GM10847 (cell line): ENCODE data around the gene LPP.

Experiments
- POLR2A ChIP-seq: IDR thresholded peaks from 2 replicates; pipeline ENCODE4 v1.6.1; 2011; ENCODE audit not compliant: insufficient read length; ENCODE audit errors: extremely low read depth

Gene LPP

GRCh38 chr3:188316723-188317070 is 162.7 kb downstream of the LPP start:
- no peak for TF ChIP-seq POLR2A

DNA sequence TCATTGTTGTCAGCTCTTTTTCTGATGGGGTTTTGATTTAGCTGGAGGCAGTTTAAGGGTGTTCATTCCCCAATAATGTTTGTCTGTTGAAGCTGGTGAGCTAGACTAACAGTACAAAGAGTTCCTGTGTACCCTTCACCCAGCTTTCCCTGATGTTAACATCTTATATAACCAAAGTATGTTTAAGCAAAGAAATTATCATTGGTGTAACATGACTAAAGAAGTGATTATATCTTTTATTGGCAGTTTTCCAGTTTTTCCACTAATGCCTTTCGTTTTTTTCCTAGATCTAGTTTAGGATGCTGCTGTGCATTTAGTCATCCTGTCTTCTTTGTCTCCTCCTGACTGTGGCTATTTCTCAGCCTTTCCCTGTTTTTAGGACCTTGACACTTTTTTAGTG is 165.6 kb downstream of the LPP start:
- no peak for TF ChIP-seq POLR2A

DNA sequence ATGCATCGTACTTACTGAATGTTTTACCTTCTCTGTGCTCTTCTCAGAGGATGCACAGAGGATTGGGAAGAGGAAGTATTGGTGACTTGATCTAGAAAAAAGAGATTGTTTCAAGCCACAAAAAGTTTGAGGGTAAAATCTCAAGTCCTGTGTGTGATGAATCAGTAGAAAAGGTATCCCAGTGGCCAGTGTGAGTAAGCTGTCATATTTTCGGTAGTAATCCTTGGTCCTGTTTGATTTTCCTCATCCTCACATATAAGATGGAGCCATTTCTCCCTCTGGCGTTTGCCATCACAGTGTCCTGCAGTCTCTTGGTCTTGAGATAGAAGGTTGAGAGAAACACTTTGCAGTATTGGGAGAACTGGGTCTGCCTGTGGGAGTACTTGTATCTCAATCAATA is 166.8 kb downstream of the LPP start:
- TF ChIP-seq POLR2A: no peak

GRCh38 chr3:188321258-188321657 is 167.3 kb downstream of the LPP start:
- TF ChIP-seq POLR2A: no peak

GRCh38 chr3:188322135-188322887 is 168.4 kb downstream of the LPP start:
- TF ChIP-seq POLR2A: no peak

- TF ChIP-seq POLR2A: no peak
Measured at GRCh38 chr3:188323067-188323842, 169.3 kb downstream of the LPP start.

DNA sequence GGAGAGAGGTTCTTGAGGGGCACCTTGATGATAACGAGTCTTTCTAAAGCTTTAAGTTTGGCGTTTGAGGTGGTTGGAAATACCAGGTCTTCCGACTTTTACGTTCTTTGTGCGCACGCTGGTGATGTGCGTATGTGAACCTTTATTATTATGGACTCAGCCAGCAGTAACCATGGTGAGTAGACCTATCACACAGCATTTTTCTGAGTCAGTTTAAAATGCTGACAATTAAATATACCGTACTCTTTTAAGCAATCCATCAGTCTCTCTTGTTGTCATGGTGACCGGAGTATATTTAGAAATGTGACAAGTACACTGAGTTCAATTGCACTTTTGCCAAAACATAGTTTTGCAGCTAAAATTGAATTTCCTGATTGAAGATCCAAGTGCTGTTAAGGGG is 172.2 kb downstream of the LPP start:
- TF ChIP-seq POLR2A: no peak

DNA sequence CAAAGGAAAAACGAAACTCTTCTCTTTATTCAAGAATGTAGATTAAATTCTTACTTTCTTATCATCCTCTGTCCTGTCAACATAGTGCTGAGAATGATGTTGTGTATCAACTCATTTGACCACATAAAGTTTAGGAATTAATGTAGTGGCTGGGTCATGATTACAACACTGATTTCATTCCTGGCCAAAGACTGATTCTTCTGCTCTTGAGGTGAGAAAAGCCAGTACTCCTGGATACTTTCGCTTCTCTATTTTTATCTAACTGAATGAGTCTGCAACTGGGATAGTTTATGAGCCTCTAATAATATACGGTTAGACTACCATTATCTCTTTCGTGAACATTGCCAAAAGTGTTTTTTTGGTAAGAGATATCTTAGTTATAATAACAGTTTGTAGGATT is 173.0 kb downstream of the LPP start:
- TF ChIP-seq POLR2A: no peak

DNA sequence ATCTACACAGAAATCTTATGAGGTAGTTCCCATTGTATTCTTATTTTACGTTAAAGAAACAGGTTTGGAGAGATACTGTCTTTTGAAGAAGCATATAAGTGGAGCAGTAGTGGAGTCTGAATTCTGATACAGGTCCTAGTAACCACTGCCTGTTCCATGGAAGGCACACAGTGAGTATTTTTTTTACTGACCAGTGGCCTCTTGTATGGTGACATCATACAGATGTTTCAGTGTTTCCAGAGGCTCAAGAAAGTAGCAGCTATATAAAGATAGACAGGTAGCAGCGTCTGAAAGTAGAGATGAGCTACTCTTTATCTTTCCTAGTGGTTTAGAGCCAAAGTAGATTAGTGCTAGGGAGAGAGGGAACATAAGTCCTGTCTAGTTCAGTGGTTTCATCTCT is 173.5 kb downstream of the LPP start:
- no peak for TF ChIP-seq POLR2A

DNA sequence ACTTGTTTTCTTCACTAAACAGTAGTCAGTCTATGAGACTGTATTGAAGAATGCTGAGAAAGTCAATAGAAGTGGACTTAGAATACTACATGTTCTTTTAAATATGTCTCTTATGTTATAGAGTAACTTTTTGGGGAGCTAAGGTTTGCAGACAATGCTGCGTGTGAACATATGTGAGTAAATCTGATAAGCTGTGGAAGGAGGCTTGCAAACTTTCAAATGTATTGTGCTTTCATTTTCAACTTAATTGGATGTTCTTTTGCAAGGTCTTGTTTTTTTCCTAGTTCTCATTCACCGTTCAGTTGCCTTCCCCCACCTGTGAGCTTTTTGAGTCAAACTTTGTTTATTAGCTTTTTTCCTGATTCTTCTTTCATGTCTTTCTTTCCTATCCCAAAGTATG is 176.2 kb downstream of the LPP start:
- TF ChIP-seq POLR2A: no peak

DNA sequence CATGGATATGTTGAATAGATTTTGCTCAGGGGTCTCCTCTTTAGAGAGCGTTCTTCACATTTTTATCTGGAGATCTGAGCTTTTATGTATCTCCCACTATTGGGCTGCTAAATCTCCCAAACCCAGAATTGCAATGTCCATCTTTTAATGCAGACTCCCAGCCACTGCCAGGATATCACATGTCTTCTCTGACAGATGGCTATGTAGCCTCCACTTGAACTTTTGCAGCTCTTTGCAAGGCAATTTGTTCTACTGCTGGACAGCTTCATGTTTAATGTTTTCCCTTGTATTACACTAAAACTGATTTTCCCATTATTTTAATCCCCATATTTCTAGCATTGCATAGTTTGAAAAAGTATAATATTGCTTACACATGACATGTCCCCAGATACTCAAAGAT is 177.2 kb downstream of the LPP start:
- TF ChIP-seq POLR2A: no peak

GRCh38 chr3:188332085-188332484 is 178.1 kb downstream of the LPP start:
- TF ChIP-seq POLR2A: no peak

GRCh38 chr3:188335656-188336055 is 181.7 kb downstream of the LPP start:
- TF ChIP-seq POLR2A: no peak

GRCh38 chr3:188336178-188336577 is 182.2 kb downstream of the LPP start:
- no peak for TF ChIP-seq POLR2A

DNA sequence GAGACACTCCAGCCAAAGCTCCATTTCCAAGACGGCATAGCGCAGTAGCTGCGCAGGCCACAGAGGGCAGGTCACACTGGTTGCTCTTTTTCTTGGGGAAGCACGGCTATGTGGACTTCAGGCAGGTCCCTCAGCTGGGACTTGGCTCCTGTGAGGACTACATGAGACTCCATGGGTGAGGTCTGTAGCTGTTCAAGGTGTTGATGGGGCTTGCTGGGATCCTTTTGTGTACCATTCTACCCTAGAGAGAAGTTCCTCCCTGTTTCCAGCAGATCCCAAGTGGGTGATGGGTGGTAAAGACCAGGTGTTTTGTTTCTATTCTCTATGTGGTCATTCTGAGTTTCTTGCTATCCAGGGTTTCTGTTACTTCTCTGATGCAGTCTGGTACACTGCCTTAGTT is 183.3 kb downstream of the LPP start:
- no peak for TF ChIP-seq POLR2A

GRCh38 chr3:188338086-188338485 is 184.1 kb downstream of the LPP start:
- TF ChIP-seq POLR2A: no peak

DNA sequence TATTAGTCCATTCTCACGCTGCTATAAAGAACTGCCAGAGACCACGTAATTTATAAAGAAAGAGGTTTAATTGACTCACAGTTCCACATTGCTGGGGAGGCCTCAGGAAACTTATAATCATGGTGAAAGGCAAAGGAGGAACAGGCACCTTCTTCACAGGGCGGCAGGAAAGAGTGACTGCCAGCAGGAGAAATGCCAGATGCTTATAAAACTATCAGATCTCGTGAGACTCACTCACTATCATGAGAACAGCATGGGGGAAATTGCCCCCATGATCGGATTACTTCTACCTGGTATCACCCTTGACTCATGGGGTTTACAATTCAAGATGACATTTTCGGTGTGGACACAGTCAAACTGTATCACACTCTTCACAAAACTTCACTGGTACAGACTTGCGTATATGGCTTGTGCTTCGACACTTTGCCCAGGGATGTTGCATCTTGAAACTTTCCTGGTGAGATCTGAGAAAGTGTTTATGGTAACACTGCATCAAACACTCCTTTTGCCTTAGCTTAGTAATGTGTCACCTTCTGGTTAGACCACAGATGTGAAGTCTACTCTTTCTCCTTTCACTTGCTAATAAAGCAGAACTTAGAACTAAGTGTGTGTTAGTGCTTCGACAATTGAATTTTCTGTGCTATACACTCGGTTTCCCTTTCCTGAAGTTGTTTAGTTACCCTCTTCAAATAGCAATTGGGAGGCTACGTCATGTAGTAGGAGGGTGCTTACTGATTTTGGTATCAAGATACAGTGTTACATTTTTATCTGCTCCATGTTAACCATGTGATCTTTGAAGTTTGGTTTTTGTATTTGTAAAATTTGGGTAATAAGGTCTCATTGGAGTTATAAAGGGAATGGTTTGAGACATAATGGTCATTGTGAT is 185.7 kb downstream of the LPP start:
- no peak for TF ChIP-seq POLR2A
